Fibroblast of villous mesenchyme (primary cell): ENCODE data around the gene TMEM86B. TPM values are rescaled to one million over a fixed set of nuclear protein-coding genes. Genes with fewer than 3 reads are reported as not detected.
"Not testable (repeated sequence)": the region's sequence is repeated elsewhere in the genome, so short reads cannot be mapped to it uniquely, and the experiment has no call there.

ENCODE experiments used
- DNase-seq: peaks from one replicate; pipeline ENCODE4 v3.0.0-alpha.2; 2010; ENCODE audit warnings: low read depth
- H3K4me3 ChIP-seq: 2 replicates; pipeline ENCODE4 v1.5.1; 2011; ENCODE audit warnings: low read depth, mild to moderate bottlenecking, low read length
- total RNA-seq: library from RNA; depleted of rRNA; stranded (reverse); fragments of >200 nt; gene quantifications from 2 replicates; pipeline ENCODE4 v1.2.3, GENCODE V29; 2012
- TF ChIP-seq, protein P1 (sequence below): IDR thresholded peaks from 2 replicates; pipeline ENCODE4 v1.5.1; 2012; ENCODE audit warnings: low read depth, mild to moderate bottlenecking, low read length; ENCODE audit not compliant: insufficient read depth

The TMEM86B gene
- total RNA-seq, 1 donor = 1.7 TPM

DNA sequence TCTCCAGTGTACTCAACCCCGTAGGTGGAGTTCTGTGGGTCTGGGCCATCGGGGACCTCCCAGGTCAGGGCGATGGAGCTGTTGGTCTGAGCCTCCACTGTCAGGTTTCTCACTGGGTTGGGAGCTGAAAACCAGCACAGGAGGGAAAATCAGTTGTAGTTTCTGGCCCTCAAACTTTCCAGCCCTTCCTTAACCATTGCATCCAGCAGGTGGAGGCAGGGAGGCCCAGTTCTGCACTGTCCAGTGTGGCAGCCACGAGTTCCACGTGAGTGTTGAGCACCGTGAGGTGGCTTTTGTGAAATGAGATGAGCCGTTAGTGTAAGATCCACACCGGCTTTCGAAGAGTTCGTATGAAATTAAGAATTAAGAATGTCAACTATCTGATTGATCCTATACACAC, 26.4 kb downstream of the TMEM86B start:
- TF ChIP-seq, protein P1, sequence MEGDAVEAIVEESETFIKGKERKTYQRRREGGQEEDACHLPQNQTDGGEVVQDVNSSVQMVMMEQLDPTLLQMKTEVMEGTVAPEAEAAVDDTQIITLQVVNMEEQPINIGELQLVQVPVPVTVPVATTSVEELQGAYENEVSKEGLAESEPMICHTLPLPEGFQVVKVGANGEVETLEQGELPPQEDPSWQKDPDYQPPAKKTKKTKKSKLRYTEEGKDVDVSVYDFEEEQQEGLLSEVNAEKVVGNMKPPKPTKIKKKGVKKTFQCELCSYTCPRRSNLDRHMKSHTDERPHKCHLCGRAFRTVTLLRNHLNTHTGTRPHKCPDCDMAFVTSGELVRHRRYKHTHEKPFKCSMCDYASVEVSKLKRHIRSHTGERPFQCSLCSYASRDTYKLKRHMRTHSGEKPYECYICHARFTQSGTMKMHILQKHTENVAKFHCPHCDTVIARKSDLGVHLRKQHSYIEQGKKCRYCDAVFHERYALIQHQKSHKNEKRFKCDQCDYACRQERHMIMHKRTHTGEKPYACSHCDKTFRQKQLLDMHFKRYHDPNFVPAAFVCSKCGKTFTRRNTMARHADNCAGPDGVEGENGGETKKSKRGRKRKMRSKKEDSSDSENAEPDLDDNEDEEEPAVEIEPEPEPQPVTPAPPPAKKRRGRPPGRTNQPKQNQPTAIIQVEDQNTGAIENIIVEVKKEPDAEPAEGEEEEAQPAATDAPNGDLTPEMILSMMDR = peak; percentile 29
- not testable (repeated sequence) for H3K4me3 ChIP-seq, DNase-seq

DNA sequence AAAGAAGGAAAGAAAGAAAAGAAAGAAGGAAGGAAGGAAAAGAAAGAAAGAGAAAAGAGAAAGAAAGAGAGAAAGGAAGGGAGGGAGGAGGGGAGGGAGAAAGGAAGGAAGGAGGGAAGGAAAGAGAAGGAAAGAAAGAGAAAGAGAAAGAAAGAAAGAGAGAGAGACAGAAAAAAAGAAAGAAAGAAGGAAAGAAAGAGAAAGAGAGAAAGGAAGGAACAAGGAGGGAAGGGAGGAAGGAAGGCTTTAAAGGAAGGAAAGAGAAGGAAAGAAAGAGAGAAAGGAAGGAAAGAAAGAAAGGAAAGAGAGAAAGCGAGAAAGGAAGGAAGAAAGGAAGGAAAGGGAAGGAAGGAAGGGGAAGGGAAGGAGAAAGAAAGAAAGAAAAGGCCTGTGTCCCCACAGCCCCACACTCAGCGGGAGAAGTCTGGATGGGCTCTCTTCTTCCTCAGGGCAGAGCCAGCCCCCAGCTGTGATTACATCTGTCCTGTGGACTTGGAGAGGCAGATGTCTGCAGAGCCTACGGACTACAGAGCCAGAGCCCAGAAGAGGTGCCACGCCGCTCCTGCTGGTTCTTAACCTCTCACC, 28.9 kb downstream of the TMEM86B start:
- TF ChIP-seq, protein P1 = no peak
- no peak overlapping the region for H3K4me3 ChIP-seq
- DNase-seq = no peak

DNA sequence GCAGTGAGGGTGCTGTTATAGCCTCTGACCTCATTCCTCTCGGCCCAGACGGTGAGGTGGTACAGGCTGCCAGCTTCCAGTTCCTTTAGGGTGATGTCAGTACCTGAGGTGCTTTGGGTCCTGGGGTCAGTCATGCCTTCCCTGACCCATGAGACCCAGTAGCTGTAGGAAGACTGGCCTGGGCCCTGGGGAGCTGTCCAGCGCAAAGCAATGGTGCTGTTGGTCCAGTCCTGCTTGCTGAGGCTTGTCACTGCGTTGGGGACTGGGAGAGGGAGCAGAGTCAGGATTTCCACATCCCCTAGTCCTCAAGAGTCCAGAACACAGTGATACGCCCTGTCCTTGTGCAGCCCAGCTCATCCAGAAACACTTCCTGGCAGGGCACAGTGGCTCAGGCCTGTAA, 29.9 kb downstream of the TMEM86B start:
- no peak for DNase-seq
- H3K4me3 ChIP-seq = no peak overlapping the region
- TF ChIP-seq, protein P1 = no peak

DNA sequence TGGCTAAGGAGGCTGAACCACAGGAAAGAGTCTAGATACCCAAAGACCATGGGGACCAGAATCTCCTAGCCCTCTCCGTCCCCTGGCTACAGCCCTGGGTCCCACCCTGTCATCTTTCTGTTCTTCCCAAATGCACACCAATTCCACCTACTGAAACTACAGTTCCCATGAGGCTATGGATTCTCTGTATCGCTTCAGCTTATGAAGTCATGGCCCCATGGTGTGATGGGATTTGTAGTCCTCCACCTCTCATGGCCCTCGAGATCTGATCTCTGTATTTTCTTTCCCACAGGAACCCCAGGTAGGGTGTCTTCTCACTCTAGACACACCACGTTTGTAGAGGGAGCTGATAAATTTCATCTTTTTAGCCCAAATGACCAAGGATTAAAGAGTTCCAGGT, 31.0 kb downstream of the TMEM86B start:
- DNase-seq = no peak
- TF ChIP-seq, protein P1 = no peak
- no peak overlapping the region for H3K4me3 ChIP-seq

DNA sequence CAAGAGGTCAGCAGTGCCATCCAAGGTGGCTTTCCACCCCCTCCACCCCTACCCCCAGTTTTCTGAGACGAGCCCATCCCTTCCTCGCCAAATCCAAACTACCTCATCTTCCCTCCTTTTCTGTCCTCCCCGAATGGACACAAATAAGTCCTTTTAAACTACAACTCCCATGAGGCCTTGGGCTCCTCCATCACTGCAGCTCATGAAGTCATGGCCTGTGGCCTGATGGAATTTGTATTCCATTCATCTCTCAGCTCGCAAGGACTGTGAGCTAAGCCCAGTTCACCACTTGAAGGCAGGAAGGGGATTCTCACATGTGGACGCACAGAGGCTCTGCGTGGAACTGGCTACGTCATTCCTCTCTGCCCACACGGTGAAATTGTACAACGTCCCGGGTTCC, 31.8 kb downstream of the TMEM86B start:
- TF ChIP-seq, protein P1 = no peak
- H3K4me3 ChIP-seq = no peak overlapping the region
- DNase-seq = no peak

DNA sequence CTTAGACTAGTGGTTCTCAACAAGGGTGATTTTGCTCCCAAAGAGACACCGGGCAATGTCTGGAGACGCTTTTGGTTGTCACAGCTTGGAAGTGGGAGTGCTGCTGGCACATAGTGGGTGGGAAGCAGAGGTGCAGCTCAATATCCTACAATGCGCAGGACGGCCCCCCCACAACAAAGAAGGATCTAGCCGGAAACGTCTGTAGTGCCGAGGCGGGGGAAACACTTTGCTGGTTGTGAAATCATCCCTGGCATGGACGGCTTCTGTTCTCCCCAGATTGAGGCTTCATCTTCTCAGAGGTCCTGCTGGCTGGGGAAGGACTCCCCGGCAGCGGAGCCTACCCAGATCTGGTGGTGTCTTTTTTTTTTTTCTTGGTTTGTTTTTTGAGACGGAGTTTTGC, 35.1 kb downstream of the TMEM86B start:
- H3K4me3 ChIP-seq = no peak overlapping the region
- TF ChIP-seq, protein P1 = no peak
- DNase-seq = no peak

DNA sequence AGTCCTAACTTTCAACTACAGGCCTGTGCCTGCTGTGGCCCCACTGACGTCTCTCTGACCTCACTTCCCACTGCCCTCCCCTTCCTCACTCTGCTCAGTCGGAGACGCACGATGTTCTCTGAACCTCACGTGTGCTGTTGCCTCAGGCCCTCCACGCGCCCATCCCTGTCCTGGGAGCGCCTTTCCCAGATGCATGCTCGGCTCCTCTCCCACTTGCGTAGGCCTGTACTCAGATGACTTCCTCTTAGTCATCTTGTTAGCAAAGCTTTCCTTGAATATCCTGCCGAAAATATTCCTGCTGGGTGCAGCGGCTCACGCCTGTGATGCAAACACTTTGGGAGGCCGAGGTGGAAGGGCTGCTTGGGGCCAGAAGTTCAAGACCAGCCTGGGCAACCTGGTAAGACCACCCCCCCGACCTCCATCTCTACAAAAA, 39.1 kb downstream of the TMEM86B start:
- TF ChIP-seq, protein P1 = no peak

More for the DNA sequence above, 39.1 kb downstream of the TMEM86B start:
- no peak overlapping the region for H3K4me3 ChIP-seq
- peak; percentile 92 for DNase-seq
